BE2C (cell line): ENCODE data around the gene SRSF11.

Experiments
- DNase-seq: peaks from one replicate; pipeline ENCODE4 v3.0.0-alpha.2; 2020
- H3K27me3 ChIP-seq: fragments of 250-450 bp; sonication (Bioruptor Pico); 2 replicates; pipeline ENCODE4 v1.5.1; 2020; ENCODE audit warnings: mild to moderate bottlenecking
- H3K36me3 ChIP-seq: fragments of 250-450 bp; sonication (Bioruptor Pico); 2 replicates; pipeline ENCODE4 v1.5.1; 2020; ENCODE audit warnings: mild to moderate bottlenecking
- H3K4me1 ChIP-seq: fragments of 250-450 bp; sonication (Bioruptor Pico); 2 replicates; pipeline ENCODE4 v1.5.1; 2020
- H3K4me3 ChIP-seq: 2 replicates; pipeline ENCODE4 v1.5.1; 2011; ENCODE audit warnings: low read depth, low read length
- H3K9me3 ChIP-seq: fragments of 250-450 bp; sonication (Bioruptor Pico); 2 replicates; pipeline ENCODE4 v1.5.1; 2020
- TF ChIP-seq, protein P1 (sequence below): IDR thresholded peaks from 2 replicates; pipeline ENCODE4 v1.5.1; 2012; ENCODE audit warnings: mild to moderate bottlenecking, low read depth, low read length

The SRSF11 gene

DNA sequence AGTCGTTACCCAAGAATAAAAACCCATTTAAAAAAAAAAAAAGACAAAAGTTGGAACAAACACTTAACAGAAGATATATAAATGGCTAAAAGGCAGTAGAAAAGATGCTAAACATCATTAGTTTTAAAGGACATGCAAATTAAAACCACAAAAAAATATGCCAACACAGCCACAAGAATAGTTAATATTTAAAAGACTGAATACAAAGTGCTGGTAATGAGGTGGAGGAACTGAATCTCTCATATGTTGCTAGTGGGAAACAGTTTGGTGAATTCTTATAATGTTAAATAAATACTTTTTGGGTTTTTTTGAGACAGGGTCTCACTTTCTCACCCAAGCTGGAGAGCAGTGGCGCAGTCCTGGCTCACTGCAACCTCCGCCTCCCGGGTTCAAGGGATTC is 25.8 kb upstream of the SRSF11 start:
- DNase-seq: no peak
- TF ChIP-seq, protein P1, sequence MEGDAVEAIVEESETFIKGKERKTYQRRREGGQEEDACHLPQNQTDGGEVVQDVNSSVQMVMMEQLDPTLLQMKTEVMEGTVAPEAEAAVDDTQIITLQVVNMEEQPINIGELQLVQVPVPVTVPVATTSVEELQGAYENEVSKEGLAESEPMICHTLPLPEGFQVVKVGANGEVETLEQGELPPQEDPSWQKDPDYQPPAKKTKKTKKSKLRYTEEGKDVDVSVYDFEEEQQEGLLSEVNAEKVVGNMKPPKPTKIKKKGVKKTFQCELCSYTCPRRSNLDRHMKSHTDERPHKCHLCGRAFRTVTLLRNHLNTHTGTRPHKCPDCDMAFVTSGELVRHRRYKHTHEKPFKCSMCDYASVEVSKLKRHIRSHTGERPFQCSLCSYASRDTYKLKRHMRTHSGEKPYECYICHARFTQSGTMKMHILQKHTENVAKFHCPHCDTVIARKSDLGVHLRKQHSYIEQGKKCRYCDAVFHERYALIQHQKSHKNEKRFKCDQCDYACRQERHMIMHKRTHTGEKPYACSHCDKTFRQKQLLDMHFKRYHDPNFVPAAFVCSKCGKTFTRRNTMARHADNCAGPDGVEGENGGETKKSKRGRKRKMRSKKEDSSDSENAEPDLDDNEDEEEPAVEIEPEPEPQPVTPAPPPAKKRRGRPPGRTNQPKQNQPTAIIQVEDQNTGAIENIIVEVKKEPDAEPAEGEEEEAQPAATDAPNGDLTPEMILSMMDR: no peak
- Histone ChIP-seq H3K9me3 (no peaks in the 10 kb centered on the region), H3K4me3 (no peak overlapping the region), H3K27me3 (no peaks in the 10 kb centered on the region), H3K4me1 (no peaks in the 10 kb centered on the region), H3K36me3 (no peaks in the 10 kb centered on the region)

- H3K36me3 ChIP-seq: no peaks in the 10 kb centered on the region
- H3K4me1 ChIP-seq: no peaks in the 10 kb centered on the region
- no peak for DNase-seq
- H3K9me3 ChIP-seq: no peaks in the 10 kb centered on the region
- TF ChIP-seq, protein P1: no peak
- H3K4me3 ChIP-seq: no peak overlapping the region
- no peaks in the 10 kb centered on the region for H3K27me3 ChIP-seq
These were observed 24.8 kb upstream of the SRSF11 start for GRCh38 chr1:70196333-70196732.

GRCh38 chr1:70200065-70200464 is 21.1 kb upstream of the SRSF11 start:
- Histone ChIP-seq H3K4me3 (no peak overlapping the region), H3K36me3 (no peaks in the 10 kb centered on the region), H3K9me3 (no peaks in the 10 kb centered on the region), H3K4me1 (no peaks in the 10 kb centered on the region), H3K27me3 (no peaks in the 10 kb centered on the region)
- TF ChIP-seq, protein P1: no peak
- DNase-seq: no peak

- no peak for DNase-seq
- Histone ChIP-seq H3K27me3 (no peaks in the 10 kb centered on the region), H3K36me3 (no peaks in the 10 kb centered on the region), H3K4me3 (no peak overlapping the region), H3K4me1 (no peaks in the 10 kb centered on the region), H3K9me3 (no peaks in the 10 kb centered on the region)
- TF ChIP-seq, protein P1: no peak
These were observed 18.9 kb upstream of the SRSF11 start for GRCh38 chr1:70202173-70202758.

DNA sequence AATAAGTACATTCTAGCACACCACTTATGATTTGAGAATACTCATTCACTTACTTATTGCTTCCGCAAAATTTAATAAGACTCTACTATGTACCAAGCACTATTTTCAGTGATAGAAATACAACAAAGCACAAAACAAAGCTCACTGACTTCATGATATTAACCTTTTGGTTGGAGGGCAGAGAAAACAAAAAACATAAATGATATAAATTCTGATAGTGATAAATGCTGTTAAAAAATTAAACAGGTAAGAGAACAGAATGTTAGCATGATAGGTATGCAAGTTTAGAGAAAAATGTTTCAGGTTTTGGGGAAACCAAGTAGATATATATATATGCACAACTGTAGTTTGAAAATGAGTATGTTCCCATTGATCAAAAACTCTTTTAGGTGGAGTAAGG is 17.0 kb upstream of the SRSF11 start:
- Histone ChIP-seq H3K4me3 (peak overlapping the region; percentile 75), H3K36me3 (no peaks in the 10 kb centered on the region), H3K27me3 (no peaks in the 10 kb centered on the region), H3K4me1 (no peaks in the 10 kb centered on the region), H3K9me3 (no peaks in the 10 kb centered on the region)
- DNase-seq: no peak
- TF ChIP-seq, protein P1: no peak

DNA sequence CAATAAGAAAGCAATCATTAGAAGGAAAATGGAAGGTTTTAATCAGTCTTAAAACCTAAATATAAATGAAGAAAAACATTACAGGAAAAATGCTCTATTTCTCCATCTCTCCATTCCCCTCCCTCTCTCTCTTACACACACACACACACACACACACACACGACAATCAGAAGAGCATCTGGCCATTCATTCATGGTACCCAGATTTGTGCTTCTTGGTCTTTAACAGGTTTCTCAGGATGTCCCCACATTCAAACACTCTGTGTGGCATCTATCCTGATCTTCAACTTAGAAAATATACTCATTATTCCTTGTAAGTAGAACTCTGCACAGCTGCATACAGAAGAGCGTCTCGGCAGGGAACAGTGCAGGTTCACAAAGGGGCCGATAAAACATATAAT is 16.6 kb upstream of the SRSF11 start:
- no peak for DNase-seq
- Histone ChIP-seq H3K9me3 (no peaks in the 10 kb centered on the region), H3K27me3 (no peaks in the 10 kb centered on the region), H3K36me3 (no peaks in the 10 kb centered on the region), H3K4me3 (peak overlapping the region; percentile 75), H3K4me1 (no peaks in the 10 kb centered on the region)
- TF ChIP-seq, protein P1: no peak
